Activated CD4-positive, alpha-beta T cell treated with anti-CD3 and anti-CD28 coated beads, Interleukin-2, amount 10 ng/mL, durations not matched to agents 24 days and 14 days (primary cell): Measurements from ENCODE around the gene ABCC5. TPM values are rescaled to one million over a fixed set of nuclear protein-coding genes. Genes with fewer than 3 reads are reported as not detected.
A peak's percentile ranks its signal among the peaks of the same experiment; 100 is the strongest.
"Not testable (repeated sequence)": the region's sequence is repeated elsewhere in the genome, so short reads cannot be mapped to it uniquely, and the experiment has no call there.

Source experiments
- DNase-seq: peaks from one replicate; pipeline ENCODE4 v3.0.0; 2022
- H3K27ac Mint-ChIP-seq: one replicate; pipeline ENCODE4 v1.8.0; 2022; ENCODE audit warnings: mild to moderate bottlenecking, mixed read lengths
- H3K27me3 Mint-ChIP-seq: one replicate; pipeline ENCODE4 v1.8.0; 2022; ENCODE audit warnings: mixed read lengths
- H3K36me3 Mint-ChIP-seq: one replicate; pipeline ENCODE4 v1.8.0; 2022; ENCODE audit warnings: low read depth, mild to moderate bottlenecking, mixed read lengths
- H3K4me1 Mint-ChIP-seq: one replicate; pipeline ENCODE4 v1.8.0; 2021; ENCODE audit warnings: mixed read lengths
- H3K4me3 Mint-ChIP-seq: one replicate; pipeline ENCODE4 v1.8.0; 2022; ENCODE audit warnings: mild to moderate bottlenecking, moderate library complexity, mixed read lengths
- H3K9me3 Mint-ChIP-seq: one replicate; pipeline ENCODE4 v1.8.0; 2021; ENCODE audit warnings: mixed read lengths
- intact Hi-C: fragments of 100-400 bp; cut with micrococcal nuclease; formaldehyde crosslinking; loops from one replicate; pipeline ENCODE4 v1.15.1; 2023
- total RNA-seq: library from RNA; stranded (reverse); gene quantifications from 2 replicates; pipeline ENCODE4 v1.2.3, GENCODE V29; 2022

Gene ABCC5
- total RNA-seq, 1 donor from 2014 or later: 19.7 TPM

DNA sequence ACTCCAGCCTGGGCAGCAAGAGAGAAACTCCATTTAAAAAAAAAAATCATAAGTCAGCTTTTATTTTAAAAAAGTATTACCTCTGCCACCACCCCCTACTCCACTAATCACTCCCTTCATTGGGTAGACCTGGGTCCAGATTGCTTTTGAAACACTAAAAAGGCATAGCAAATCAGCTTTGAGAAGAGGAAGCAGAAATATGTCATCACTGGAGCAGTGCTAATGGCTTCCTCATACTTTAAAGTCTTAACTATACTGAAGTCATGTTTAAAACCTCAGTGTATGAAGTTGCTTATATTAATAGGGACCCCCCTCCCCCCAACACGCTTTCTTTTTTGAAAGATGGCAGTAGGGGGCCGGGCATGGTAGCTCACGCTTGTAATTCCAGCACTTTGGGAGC lies 12.9 kb upstream of the ABCC5 start:
- no peaks in the 10 kb centered on the region for H3K9me3 Mint-ChIP-seq
- H3K4me3 Mint-ChIP-seq: no peak overlapping the region
- intact Hi-C loops: no loop called here
- H3K27ac Mint-ChIP-seq: no peak overlapping the region
- peaks cover 3% of the 10 kb centered on the region for H3K27me3 Mint-ChIP-seq
- H3K36me3 Mint-ChIP-seq: no peaks in the 10 kb centered on the region
- no peak for DNase-seq
- no peaks in the 10 kb centered on the region for H3K4me1 Mint-ChIP-seq

DNA sequence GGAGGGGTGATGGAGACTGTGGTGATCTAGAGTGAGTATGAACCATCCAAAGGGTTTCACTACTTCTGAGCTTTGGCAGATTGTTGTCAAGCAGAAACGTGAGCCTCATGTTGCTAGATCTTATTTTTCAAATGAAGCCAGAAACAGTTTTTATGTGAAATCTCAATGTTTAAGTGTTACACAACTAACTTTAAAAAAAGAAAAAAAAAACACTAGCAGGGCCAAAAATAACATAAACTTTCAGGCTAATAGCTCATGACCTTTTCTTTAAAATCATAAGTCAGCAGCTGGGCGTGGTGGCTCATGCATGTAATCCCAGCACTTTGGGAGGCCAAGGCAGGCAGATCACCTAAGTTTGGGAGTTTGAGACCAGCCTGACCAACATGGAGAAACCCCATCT lies 11.8 kb upstream of the ABCC5 start:
- H3K27me3 Mint-ChIP-seq: peaks cover 3% of the 10 kb centered on the region
- no peak overlapping the region for H3K4me3 Mint-ChIP-seq
- H3K9me3 Mint-ChIP-seq: no peaks in the 10 kb centered on the region
- no peak for DNase-seq
- H3K4me1 Mint-ChIP-seq: no peaks in the 10 kb centered on the region
- no peaks in the 10 kb centered on the region for H3K36me3 Mint-ChIP-seq
- intact Hi-C loops: no loop called here
- no peak overlapping the region for H3K27ac Mint-ChIP-seq

GRCh38 chr3:184028275-184028890 lies 10.7 kb upstream of the ABCC5 start:
- intact Hi-C loops, H3K27me3 Mint-ChIP-seq, H3K36me3 Mint-ChIP-seq, H3K9me3 Mint-ChIP-seq, H3K27ac Mint-ChIP-seq, H3K4me1 Mint-ChIP-seq, DNase-seq, H3K4me3 Mint-ChIP-seq: not testable (repeated sequence)

- DNase-seq, H3K4me1 Mint-ChIP-seq, intact Hi-C loops, H3K27me3 Mint-ChIP-seq, H3K4me3 Mint-ChIP-seq, H3K36me3 Mint-ChIP-seq, H3K27ac Mint-ChIP-seq, H3K9me3 Mint-ChIP-seq: not testable (repeated sequence)
These were observed 7.6 kb upstream of the ABCC5 start for GRCh38 chr3:184025256-184025655.

DNA sequence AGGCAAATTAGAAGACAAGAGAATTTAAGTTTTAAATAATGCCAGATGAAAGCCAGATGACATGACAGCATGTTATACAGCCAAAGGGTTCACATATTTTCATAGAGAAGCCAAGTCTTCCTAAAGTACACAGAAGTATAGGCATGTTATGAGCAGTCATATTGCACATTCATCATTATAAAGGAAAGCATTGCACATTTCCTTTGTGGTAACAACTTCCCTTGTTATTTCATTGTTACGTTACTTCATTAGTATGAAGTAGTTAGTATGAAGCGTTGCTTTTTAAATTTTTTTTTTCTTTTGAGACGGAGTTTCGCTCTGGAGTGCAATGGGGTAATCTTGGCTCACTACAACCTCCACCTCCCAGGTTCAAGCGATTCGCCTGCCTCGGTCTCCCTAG lies 4.6 kb upstream of the ABCC5 start:
- no peak overlapping the region for H3K27ac Mint-ChIP-seq
- peaks cover 12% of the 10 kb centered on the region for H3K4me1 Mint-ChIP-seq

GRCh38 chr3:184018424-184018973 lies 815 bp upstream of the ABCC5 start:
- Mint-ChIP-seq H3K36me3 (peaks cover 5% of the 10 kb centered on the region), H3K4me1 (peaks cover 28% of the 10 kb centered on the region), H3K27me3 (peaks cover 9% of the 10 kb centered on the region), H3K9me3 (no peaks in the 10 kb centered on the region), H3K4me3 (peak overlapping the region; percentile 99), H3K27ac (peak overlapping the region; percentile 90)
- intact Hi-C loops: loop anchor here (5.0 to 10.0 kb wide), 4 partner anchors 139 to 794 kb away; partner anchors contain the start of genes DVL3, KLHL24 and VPS8
- no peak for DNase-seq

More for the DNA sequence above, 4.6 kb upstream of the ABCC5 start:
- Mint-ChIP-seq H3K9me3 (no peaks in the 10 kb centered on the region), H3K36me3 (peaks cover 2% of the 10 kb centered on the region), H3K27me3 (peaks cover 12% of the 10 kb centered on the region), H3K4me3 (no peak overlapping the region)
- intact Hi-C loops: no loop called here
- no peak for DNase-seq

- peak overlapping the region; percentile 90 for H3K27ac Mint-ChIP-seq
- peak overlapping the region; percentile 99 for H3K4me3 Mint-ChIP-seq
- peaks cover 26% of the 10 kb centered on the region for H3K4me1 Mint-ChIP-seq
- peaks cover 9% of the 10 kb centered on the region for H3K27me3 Mint-ChIP-seq
- intact Hi-C loops: loop anchor here (1.0 to 10.0 kb wide), 10 partner anchors 112 to 795 kb away; partner anchors contain the start of genes AP2M1, DVL3, EIF2B5 and KLHL24
- no peaks in the 10 kb centered on the region for H3K9me3 Mint-ChIP-seq
- H3K36me3 Mint-ChIP-seq: peaks cover 5% of the 10 kb centered on the region
- DNase-seq: peak; percentile 91
These were observed 643 bp downstream of the ABCC5 start for GRCh38 chr3:184016811-184017671.

DNA sequence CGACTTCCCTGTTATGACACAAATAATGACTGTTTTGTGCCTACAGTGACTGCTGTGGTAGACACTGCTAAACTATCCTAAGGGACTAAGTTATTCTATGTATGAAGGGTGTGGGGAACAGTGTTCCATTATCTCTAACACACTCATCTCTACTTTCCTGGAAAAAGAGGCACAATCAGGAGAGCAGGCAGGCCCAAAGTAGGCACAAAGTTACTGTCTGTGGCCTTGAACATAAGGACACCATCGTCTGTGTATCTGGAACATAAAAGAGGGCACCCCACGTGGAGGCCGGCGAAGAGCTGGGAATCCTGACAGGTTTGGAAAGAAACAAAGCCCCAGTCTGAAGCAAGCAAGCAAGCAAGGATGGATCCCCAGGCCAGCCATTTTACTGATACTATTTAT lies 1.5 kb downstream of the ABCC5 start:
- DNase-seq: no peak
- no peaks in the 10 kb centered on the region for H3K9me3 Mint-ChIP-seq
- no peak overlapping the region for H3K27ac Mint-ChIP-seq
- H3K36me3 Mint-ChIP-seq: peaks cover 5% of the 10 kb centered on the region
- intact Hi-C loops: loop anchor here (2.0 to 10.0 kb wide), 5 partner anchors 111 to 796 kb away; partner anchors contain the start of genes DVL3, KLHL24 and VPS8
- peaks cover 9% of the 10 kb centered on the region for H3K27me3 Mint-ChIP-seq
- peak overlapping the region; percentile 99 for H3K4me3 Mint-ChIP-seq
- H3K4me1 Mint-ChIP-seq: peaks cover 25% of the 10 kb centered on the region

DNA sequence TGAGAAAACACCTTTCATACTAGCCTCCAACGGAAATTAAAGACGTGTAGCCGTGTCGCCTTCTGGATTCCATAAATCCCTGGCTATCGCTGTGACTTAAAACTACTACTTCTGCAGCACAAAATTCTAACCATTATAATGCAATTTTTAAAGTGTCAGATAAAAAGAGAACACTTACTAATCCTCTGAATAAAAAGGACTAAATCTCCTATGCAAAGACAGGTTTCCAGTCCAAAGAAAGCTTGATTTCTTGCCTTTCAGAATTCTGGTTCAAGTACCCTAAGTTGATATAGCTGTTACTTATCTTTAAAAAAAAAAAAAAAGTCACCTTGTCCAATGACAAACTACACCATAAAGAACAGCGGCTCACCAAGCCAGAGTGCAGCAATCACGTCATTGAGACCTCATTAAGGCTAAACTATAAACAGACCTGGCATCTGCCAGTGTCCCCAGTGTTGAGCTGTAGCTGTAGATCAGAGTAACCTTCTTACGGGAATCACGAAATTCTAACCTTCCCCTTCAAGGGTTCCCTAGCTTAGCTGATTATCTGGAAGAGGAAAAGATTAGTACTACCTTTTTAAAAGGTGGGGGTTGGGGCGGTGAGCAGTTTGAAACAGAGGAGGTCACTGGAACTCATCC lies 2.2 kb downstream of the ABCC5 start:
- peaks cover 23% of the 10 kb centered on the region for H3K4me1 Mint-ChIP-seq
- peak overlapping the region; percentile 99 for H3K4me3 Mint-ChIP-seq

DNA sequence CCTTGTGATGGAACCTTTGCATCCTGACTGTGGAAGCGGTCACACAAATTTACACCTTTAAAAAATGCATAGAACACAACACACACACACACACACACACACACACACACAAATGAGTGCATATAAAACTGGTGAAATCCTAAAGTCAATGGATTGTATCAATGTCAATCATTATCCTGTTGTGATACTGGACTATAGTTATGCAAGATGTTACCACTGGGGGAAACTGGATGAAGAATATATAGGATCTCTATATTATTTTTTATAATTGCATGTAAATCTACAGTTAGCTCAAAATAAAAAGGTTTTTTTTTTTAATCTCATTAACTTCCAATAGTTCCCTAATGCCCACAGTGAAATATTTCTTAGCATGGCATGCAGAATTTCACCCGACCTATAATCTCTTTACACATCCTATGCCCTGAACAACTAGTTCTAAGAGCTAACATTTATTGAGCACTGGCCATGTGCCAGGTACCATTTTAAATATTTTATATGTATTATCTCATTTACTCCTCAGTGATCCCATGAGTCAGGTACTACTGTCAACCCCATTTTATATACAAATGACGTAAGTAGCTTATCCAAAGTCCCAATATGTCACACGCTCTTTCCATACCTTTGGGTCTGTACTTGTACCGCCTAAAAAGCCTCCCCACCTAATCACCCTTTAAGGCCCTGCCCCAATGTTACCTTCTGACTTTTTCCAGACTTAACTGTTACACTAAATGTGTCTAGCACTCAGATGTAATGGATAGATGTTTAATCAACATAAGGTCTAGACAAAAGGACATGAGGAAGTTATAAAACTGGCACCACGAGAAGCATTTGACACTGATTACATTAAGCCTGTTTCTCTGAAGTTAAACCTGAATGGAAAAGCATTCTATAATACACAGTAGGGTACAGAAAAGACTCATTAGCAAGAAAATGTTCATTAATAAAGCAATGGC lies 5.5 kb downstream of the ABCC5 start:
- intact Hi-C loops: loop anchor here (10.0 kb wide), 1 partner anchor 377 kb away; the partner anchor contains the start of gene KLHL24
- Mint-ChIP-seq H3K9me3 (no peaks in the 10 kb centered on the region), H3K27me3 (no peaks in the 10 kb centered on the region)

More for the DNA sequence above, 2.2 kb downstream of the ABCC5 start:
- DNase-seq: no peak
- Mint-ChIP-seq H3K27me3 (peaks cover 6% of the 10 kb centered on the region), H3K9me3 (no peaks in the 10 kb centered on the region), H3K36me3 (peaks cover 5% of the 10 kb centered on the region), H3K27ac (no peak overlapping the region)
- intact Hi-C loops: loop anchor here (2.0 to 10.0 kb wide), 5 partner anchors 111 to 797 kb away; partner anchors contain the start of genes DVL3, KLHL24 and VPS8

GRCh38 chr3:184011230-184011876 lies 6.3 kb downstream of the ABCC5 start:
- Mint-ChIP-seq H3K4me1 (peaks cover 13% of the 10 kb centered on the region), H3K4me3 (no peak overlapping the region), H3K36me3 (peaks cover 6% of the 10 kb centered on the region), H3K27ac (no peak overlapping the region), H3K9me3 (no peaks in the 10 kb centered on the region), H3K27me3 (no peaks in the 10 kb centered on the region)
- intact Hi-C loops: loop anchor here (10.0 kb wide), 1 partner anchor 377 kb away; the partner anchor contains the start of gene KLHL24
- DNase-seq: no peak

More for the DNA sequence above, 5.5 kb downstream of the ABCC5 start:
- no peak overlapping the region for H3K27ac Mint-ChIP-seq
- no peak for DNase-seq
- peaks cover 3% of the 10 kb centered on the region for H3K36me3 Mint-ChIP-seq
- no peak overlapping the region for H3K4me3 Mint-ChIP-seq
- H3K4me1 Mint-ChIP-seq: peaks cover 16% of the 10 kb centered on the region

- Mint-ChIP-seq H3K4me3 (no peak overlapping the region), H3K9me3 (no peaks in the 10 kb centered on the region), H3K36me3 (peaks cover 4% of the 10 kb centered on the region), H3K27me3 (no peaks in the 10 kb centered on the region), H3K27ac (no peak overlapping the region), H3K4me1 (peaks cover 10% of the 10 kb centered on the region)
- no peak for DNase-seq
- intact Hi-C loops: no loop called here
These were observed 9.5 kb downstream of the ABCC5 start for GRCh38 chr3:184008161-184008560.
